ENCODE results near the gene USP6NL.
A peak's percentile ranks its signal among the peaks of the same experiment; 100 is the strongest.

USP6NL gene

DNA sequence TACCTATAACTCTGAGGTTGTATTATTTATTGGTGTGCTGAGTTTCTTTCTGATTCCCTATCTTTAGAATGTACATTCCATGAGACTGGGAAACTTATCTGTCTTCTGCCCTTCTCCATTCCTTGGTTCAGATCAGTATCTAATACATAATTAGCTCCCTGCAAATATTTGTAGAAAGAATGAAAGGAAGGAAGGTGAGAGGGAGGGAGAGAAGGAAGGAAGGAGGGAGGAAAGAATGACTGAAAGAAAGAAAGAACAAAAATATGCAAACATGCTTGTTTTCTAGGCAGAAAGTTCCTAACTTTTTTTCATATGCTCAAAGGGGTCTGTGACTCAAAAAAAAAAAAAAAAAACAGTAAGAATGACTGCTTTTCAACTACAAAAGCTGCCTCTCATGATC lies 3.9 kb upstream of the USP6NL start:
- no peak for DNase-seq

DNA sequence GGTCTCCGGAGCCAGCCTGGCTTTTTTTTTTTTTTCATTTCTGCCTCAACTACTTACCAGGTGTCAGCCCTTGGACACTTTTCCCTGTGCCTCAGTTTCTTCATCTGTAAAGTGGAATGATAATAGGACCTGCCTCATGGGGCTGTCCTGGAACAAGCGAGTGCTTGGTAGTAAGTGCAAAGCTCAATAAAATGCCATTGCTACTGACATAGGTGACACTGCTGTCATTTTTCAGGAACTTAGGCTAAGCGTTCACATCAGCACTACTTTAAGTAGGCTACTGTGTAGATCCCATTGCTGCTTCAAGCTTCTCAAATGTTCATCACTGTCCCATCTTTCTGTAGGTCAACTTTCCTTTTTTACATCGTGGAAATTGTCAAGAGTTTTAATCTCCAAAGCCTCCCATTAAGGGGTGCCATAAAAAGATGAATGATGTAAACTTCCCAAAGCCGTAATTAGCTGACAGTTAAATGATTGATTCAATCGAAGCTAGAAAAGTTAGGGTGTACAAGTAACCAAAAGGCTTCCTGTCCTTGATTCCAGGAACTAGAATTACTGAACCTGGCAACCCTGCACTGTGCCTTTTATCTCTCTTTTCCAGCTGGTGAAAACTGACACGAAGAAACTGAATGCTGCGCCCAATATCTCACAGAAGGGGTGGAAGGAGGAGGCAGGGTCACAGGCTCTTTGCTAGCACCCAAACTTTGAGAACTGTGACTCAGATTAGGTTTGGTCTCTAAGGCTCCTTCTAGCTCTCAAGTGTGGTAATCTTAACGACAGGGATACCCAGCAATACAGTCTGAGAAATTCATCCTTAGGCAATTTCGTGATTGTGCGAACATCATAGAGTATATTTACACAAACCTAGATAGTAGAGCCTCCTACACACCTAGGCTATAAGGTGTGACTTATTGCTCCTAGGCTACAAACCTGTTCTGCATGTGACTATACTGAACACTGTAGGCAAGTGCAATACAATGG lies 861 bp upstream of the USP6NL start:
- no peak for DNase-seq

DNA sequence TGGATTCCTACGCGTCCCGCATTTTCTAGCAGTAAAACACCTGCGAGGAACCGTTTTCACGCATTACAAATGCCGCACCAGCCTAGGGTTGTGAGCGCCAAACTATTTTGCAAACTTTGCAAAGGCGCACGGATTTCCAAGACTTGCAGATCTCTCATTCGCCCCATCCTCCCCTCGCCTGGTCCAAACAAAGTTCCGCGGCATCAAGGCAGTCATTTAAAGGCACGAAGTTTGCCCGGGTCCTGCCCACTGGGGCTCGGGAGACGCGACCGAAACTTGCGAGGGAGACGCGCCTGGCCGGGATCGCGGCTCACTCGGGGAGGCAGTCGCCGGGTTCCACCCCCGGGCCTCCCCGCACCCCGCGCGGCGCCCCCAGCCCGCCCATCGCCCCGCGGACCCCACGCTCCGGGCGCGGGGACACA lies 613 bp downstream of the USP6NL start:
- DNase-seq, result peak; percentile 26

DNA sequence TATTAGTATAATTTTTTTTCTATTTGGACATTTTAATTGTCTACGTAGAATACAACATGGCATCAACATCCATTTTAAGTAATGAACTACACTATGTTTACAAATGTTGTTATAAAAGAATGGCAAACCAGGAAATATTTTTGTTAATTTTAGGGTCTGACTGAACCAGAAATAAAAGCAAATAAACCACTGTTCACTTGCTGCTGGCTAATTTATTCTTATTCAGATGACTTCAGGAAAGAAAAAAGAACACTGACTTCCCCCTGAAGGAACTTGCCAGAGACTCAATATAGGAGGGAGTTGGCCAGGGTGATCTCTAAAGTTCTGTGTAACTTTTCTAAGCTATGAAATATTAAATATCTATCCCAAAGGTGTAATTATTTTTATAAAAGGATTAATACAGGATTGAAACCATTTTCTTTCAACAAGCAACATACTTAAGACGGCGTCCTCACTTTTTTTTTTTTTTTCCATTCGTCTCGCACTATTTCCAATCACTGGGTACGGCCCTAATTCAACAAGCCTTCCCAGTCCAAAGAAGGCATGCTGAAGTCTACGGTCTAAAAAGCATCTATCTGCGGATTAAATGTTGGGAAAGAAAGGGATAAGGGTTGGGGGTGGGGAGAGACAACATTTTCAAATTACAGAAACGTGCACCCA lies 1.2 kb downstream of the USP6NL start:
- no peak for DNase-seq

DNA sequence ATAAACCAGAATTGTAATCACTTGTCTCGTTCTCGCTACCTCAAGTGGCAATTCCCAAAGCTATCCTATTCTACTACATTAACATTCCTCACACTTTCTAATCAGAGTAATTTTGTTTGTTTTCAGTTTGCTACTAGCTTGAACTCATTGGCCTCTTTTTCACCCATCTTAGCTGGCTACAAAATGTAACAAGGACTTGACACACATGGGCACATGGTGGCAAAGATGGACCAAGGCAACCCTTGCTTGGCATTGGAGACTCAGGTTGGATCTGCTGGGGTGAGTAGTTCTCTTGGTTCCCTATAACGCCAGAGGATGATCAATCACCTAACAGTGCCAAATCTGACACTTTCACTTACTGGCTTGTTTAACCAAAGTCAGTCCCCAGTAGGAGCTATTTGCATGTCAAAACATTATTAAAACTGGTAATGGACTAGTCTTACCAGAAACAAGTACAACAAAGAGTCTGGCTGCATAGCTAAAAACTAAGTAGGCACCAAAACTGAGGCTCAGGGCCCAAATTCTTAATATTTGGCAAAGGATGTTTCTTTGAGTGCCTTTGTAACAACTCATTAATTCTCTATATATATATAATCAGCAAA lies 1.9 kb downstream of the USP6NL start:
- DNase-seq, result no peak

DNA sequence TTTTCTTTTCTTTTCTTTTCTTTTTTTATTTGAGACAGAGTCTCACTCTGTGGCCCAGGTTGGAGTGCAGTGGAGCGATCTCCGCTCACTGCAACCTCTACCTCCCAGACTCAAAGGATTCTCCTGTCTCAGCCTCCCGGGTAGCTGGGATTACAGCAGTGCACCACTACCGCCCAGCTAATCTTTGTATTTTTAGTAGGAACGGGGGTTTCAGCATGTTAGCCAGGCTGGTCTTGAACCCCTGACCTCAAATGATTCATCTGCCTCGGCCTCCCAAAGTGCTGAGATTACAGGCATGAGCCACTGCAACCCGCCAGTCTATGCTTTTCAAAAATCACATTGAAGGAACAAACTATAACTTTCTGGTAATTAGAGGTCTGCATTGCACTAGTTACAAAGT lies 2.4 kb downstream of the USP6NL start:
- no peak for DNase-seq

DNA sequence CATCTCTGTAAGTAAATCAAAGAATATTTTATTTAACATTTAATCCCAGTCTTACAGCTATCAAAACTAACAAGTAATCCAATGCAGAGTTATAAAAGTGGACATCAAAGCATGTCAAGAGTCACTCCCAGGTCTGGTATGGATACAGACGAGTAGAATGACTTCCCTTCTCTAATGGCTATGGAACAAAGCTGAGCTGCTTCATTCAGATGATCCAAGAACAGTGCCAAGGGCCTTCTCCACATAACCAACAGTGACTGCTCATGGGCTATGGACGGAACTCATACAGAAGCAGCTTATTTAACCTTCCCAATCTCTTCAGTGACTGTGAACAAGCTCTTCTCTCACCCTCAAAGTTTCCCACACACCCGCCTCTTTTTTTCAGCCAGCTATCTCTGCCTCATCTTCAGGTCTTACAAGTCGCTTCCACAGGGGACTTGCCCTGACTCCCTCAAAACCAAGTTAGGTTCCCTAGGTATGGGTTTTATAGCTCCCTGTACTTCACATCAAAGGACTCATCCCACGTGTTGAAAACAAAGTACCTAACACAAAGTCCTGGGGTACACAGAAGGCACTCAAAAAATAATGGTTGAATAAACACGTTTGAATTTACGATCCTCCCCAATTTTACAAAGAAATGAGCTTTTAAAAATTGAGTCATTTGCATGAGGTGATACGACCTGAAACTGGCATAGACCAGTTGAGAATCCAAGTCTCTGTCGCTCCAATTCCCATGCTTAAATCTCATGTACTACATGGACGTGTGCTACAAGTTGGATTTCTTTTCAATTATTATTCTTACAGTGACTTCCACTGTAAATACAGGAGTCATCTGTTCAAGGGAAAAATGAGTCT lies 3.1 kb downstream of the USP6NL start:
- no peak for DNase-seq

DNA sequence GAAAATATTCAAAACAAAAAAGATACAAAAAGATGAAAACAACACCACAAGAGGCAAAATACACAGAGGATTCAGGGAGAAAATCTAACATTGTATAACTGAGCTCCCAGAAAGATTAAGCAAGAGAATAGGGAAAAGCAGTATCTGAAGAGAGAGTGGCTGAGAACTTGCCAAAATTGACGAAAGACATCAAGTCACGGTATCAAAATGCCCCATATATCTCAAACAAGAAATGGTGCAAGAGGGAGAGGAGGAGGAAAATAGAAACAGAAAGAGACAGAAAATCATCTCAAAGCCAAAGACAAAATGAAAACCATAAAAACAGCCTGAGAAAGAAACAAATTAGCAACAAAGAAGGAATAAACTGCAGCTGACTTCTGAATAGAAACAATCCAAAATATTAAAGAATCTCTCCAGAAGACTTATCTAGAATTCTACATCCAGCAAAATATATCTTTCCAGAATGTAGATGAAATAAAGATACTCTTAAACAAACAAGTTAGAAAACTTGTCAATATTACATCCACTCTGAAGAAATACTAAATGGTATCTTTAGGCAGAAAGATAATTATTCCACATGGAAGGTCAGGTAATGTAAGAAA lies 5.5 kb downstream of the USP6NL start:
- no peak for DNase-seq

DNA sequence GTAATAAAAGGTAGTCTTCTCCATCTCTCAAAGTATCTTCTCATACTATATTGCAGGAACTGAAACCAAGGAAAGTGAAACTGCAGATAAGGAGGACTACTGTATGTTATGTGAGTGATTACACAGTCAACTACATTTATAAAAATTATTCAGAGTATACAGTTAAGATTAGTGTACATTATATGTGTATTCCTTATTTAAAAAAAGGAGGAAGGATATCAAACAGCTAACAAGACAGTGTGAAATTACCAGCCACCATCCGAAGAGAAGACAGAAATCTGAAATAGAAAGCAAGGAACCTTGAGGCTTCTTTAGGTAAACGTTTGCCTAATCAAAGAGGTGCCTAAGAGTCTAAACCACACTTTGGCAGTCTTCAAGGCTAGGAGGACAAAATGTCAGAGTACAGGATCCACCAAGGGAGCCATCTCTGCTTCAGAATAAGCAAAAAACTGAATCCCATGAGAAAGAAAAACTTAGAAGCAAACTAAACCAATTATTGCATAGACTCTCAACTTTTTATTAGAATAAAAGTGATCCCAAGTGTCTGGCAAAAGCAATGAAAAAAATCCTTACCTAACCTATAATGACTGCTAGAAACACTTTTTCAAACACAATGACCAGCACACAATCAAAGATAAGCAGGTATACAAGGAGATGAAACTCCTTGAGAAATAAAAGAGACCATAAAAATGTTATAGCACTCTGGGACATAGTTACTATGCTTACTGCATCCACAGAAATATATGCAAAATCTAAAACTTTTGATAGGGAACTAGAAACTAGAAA lies 6.4 kb downstream of the USP6NL start:
- no peak for DNase-seq

DNA sequence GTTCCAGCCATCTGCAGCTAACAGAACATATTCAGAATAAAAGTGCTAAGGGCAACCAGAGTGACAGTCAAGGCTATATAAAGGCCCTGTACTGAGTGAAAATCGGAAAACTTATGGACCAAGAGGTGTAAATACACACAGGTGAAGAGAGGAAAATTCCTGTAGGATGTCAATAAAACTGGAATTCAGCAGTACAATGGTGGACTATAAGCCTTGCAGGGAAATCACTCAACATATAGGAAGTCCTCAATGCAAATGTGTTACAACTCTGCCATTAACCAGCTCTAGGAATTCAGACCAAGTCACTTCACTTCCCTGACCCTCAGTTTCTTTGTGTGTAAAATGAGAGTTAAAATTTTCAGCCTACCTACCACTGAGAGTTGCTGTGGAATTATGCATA lies 7.7 kb downstream of the USP6NL start:
- no peak for DNase-seq

DNA sequence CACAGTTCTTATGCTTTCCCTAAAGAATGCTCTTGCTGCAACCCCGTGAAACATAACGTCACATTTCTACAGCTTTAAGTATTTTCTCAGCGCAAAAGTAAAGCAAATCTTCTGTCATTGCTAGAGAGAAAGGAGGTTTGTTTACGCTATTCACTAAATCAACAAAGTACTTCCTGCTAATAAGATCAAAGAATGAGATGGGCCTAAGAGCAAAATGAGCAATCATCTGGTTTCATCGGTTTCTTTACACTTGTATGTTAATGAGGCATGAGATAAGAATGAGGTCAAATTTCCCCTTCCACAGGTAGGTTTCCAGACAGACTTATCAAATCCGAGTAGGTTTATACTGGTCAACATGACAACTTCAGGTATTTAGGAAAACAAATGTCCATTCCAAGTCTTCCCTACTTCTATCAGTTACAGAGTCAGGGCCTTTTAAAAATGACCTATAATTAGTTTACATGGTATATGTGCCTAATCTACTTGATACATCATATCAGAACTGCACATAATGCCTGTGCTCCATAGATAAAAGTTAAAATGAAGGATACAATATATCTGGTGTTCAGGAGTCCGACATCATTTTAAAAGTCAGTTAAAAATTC lies 8.4 kb downstream of the USP6NL start:
- no peak for DNase-seq

DNA sequence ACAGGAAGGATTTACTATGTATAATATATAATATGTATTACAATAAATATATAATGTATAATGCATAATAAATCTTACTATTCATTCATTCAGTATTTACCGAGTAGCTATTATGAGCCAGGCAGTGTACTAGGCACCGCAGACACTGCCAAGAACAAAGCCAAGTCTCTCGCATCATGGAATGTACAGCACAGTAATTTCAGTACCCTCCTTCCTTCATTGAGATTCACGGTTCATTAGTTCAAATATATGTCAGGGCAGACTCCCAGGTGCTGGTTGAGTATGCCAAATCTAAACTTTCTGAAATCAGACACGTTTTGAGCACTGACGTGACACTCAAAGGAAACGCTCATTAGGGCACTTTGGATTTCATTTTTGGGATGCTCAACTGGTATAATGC lies 9.1 kb downstream of the USP6NL start:
- DNase-seq, result no peak

DNA sequence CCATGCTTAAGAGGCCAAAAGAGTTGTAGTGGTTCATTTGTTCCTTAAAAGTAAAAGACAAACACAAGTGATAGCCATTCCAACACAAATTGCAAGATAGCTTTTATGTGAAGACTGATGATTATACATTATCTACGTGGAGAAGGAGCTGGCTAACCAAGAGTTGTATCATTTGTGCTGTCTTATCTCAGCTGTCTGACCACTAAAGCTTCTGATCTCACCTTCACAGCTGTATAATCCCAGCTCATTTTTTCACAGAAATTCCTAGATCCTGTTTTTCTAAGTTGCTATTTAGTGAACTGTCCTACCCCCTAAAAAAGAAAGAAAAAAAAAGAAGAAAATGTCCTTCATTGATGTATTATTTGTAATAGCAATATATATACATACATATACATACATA lies 9.8 kb downstream of the USP6NL start:
- DNase-seq, result no peak

DNA sequence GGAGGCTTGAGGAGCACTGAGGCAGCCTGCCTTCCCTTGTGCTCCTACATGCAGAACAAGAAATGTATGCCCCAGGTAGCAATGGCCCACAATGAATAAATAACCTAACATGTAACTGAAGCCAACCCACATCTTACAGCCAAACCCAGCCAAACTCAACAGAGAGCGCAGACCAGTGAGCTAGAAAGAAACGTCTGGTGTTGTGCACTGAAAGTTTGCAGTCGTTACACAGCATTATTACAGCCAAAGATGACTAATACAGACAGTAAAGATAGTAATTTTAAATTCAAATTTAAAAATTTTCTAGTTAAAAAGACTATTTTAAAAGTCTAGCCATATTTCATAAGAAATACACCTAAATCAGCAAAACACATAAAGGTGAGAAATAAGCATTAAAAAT lies 11.2 kb downstream of the USP6NL start:
- DNase-seq, result no peak

DNA sequence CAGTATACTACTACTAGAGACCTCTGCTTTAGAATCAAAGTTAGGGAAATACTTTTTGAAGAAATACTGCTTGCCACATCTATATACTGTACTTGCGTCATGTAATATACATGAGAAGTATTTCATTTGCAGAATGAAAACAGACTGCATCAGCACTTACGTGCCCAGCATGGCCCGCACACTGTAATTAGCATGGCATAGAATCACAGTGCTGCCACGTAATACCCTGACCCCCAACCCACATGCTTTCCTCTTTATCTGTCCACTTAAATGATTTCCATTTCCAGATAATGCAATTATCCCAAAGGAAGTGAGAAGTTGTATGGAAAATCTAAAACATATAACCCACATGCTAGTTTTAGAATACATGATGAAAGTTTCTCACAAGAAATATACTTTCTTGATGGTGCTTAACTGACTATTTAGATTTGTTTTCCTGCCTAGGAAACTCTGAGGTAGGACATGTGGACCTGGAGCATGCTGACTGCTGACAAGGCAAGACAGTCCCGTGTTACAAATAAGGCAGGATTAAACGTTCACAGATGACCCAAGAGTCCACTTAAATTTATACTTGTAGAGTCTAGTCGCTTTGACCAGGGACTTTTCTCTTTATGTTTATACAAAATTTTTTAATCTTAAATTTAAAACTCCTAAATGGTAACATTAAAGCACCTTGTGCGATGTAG lies 12.6 kb downstream of the USP6NL start:
- no peak for DNase-seq

DNA sequence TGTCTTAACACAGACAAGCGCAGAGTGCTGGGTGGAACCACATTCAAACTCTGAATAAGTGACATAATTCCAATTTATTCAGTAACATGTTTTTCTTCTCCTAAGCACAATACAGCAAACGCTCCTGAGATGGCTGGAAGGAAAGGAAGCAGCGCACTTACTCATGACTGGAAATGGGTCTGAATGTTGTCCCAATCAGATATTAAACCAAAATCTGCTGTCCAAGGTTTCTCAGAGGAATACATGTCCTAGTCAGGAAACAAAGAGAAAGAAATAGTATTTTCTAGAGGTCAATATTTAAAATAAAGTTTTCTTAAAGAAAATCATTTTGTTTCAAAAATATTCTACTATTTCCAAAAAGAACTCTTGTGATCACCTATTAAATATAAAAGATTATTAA lies 14.0 kb downstream of the USP6NL start:
- no peak for DNase-seq

DNA sequence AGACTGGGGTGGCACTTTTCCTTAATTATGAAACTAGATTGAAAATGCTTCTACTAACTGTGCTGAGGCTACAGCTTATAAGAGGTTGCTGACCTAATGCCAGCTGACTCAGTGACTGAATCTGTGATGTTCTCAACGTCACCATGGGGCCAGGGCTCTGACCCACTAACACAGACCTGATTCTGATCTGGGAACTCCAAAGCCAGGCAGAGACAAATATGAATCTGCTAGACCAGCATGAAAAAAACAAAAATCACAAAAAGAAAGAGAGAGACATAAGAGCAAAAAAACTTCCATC lies 16.1 kb downstream of the USP6NL start:
- DNase-seq, result no peak

DNA sequence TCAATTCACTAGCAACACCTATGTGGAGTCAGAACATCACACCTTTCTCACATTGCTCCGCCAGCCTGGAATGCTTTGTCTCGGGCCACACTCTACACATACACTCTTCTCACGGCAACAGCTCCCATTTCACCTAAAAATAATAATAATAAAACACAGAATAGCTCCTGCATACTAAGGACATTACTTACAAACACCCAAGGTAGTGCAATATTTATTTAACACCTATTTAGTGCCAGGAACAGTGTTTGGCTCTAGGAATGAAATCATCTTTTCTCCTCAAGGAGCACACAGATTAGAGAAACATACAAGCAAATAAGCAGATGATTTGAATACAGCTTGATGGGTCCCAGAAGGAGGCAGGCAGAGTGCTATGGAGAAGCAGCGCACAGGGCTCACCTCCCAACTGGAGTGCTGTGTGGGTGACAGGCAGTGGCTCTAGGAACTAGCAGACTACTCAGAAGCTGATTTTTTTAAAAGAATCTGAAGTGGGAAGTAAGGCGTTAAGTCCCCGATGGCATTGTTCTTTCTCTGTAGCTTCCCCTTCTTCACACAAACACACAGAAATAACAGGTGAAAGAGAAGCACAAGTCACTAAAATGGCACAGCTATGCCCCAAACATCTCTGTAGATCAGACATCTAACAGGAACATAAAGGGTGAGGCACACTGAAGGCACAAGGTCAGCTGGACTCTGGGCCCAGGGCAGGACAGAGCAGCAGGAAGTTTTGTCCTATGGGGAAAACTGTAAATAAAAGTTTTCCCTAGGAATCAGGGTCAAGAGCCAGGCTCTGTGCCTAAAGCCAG lies 16.7 kb downstream of the USP6NL start:
- DNase-seq, result no peak

DNA sequence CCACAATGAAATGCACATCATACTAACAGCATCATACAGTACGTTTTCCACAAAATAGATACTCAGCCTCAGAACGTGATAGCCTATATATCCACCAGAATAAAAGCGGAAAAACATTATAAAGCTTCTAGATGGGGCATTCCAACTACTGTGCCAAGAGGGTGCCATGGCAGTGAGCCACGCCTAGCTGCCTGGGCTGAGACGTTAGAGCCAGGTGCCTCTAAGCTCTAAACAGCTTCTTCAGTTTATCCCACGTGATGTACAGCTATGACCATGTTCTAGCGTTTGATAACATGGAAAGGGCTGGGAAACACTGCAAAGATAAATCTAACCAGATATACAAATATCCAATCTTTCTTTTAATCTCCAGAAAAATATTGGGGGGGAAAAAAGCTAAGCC lies 17.8 kb downstream of the USP6NL start:
- DNase-seq, result no peak

DNA sequence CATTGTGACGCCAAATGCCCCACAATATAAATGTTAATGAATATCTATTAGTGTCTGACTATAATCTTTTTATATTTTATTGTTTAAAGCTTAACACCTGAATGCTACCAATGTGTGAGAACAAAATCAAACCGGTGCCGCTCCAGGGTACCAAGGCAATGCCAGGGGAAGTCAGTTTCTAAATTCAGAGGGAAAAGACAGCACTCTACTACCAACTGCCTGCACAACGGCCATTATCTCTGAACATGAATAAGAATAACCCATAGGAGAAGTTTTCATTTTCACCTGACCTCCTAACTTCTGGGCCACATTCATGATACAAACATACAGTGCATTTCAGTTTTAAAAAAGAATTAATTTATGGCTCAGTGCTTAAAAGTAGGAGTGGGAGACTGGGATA lies 21.7 kb downstream of the USP6NL start:
- DNase-seq, result no peak
